ENCODE measurements around the gene CACNA2D3.
A peak's percentile ranks its signal among the peaks of the same experiment; 100 is the strongest.

The CACNA2D3 gene

DNA sequence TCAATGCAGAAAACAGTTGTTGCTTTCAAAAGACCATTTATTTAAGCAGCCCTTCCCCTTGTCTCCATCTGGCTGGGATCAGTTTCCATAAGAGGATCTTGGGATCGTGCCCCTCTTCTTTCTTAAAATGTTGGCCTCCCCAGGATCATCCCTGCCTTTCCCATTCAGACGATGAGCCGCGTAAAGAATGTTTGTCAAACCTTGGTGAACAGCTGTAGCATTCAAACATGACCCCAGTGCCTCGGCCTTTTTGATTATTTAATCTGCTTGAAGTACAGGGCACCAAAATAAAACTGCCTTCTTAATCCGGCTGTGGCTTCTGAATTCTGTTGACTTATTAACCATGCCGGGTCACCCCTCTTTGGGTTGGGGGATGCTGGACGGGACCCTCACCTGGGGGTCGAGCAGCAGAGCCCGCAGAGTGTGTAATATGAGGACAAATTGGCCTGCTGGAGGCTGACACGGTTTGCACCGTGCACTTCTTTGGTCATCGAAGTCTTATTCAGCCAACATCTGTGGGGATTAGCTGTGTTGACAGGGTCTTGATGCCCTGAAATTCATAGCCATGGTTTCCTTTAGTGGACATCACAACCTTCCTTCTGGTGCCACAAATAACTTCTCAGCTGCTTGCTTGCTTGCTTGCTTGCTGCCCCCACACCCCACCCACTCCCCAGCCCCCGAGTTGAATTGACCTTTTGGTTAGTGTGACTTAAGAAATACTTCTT lies 805.9 kb downstream of the CACNA2D3 start, which contains the start of gene LRTM1:
Gene LRTM1, minus strand, starts transcription at position 14 of the 725 bp plus-strand sequence. CDS start 148 bp downstream, outside the sequence.
- DNase-seq (ENCODE audit: low read depth), result no peak

DNA sequence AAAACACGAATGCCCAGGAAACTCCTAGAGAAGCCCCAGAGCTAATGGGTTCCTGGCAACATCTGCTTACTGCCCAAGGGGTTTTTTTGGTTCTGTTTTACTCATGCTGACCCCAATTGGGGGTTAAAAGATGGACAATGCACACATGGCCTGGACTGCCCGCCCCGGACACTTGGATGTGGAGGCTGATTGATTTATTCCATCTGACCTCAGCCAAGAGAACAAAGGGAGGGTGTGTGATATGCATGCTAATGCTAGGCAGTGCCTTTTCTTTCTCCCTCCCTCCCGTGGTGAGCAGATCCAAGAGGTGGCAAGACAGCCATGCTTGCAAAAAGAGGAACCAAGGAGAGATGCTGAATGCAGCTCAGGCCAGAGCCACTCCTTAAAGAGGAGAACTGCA lies 808.8 kb downstream of the CACNA2D3 start:
- no peak for DNase-seq (ENCODE audit: low read depth)

DNA sequence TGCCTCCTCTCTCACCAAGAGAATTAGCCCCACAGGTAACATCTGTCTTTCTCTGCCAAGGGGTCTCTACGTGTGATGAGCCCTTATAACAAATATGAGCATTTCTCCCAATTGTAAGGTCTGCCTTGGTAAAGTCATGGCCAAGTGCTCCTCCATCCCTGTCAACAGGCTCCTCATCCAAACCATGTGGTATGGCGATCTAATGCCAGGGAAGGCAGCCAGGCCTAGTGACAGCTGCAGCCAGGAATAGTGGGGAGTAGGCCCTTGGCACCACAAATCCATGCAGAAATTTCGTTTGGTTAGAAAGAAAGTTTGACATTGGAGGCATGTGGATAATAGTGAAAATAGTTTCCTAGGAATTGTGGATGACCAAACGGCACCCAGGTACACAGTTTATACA lies 810.3 kb downstream of the CACNA2D3 start:
- DNase-seq (ENCODE audit: low read depth), result no peak

GRCh38 chr3:54935869-54936268 lies 813.5 kb downstream of the CACNA2D3 start:
- no peak for DNase-seq (ENCODE audit: low read depth)

GRCh38 chr3:54936561-54936960 lies 814.2 kb downstream of the CACNA2D3 start:
- no peak for DNase-seq (ENCODE audit: low read depth)

DNA sequence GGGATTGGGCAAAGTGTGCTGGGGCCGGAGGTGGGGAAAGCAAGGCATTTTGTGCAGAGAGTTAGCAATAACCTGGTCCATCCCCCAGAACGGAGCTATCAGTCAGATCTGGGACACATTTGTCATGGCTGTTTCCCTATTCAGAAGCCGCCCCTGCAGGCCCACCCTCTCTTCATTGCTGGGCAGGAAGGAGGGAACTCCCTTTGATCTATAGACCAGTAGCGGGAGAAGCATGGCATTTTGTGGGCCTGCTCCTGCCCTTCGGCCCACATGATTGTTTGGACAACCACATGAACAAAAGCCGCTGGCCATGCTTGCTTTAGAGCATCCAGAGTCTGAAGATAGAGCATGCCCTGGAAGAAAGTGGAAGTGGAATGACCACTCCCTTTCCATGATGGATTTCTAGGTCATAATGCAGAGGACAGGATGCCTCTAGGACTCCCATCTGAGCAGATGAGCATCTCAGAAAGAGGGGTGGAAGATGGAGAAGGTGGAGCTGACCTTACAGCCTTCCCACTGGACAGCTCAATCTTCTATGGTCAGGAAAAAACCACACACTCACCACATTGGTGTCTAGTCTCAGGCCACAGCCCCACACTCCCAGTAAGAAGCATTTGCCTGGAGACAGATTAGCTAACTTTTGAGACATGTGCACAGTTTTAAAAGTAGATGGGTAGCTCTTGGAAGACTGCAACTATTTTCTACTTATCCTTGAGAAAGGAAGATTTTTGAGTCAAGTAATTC lies 817.4 kb downstream of the CACNA2D3 start:
- DNase-seq (ENCODE audit: low read depth), result no peak

GRCh38 chr3:54940971-54941370 lies 818.6 kb downstream of the CACNA2D3 start:
- DNase-seq (ENCODE audit: low read depth), result no peak

- DNase-seq (ENCODE audit: low read depth), result no peak
Measured at GRCh38 chr3:54941690-54942362, 819.5 kb downstream of the CACNA2D3 start.

GRCh38 chr3:54949491-54950044 lies 827.2 kb downstream of the CACNA2D3 start:
- no peak for DNase-seq (ENCODE audit: low read depth)

DNA sequence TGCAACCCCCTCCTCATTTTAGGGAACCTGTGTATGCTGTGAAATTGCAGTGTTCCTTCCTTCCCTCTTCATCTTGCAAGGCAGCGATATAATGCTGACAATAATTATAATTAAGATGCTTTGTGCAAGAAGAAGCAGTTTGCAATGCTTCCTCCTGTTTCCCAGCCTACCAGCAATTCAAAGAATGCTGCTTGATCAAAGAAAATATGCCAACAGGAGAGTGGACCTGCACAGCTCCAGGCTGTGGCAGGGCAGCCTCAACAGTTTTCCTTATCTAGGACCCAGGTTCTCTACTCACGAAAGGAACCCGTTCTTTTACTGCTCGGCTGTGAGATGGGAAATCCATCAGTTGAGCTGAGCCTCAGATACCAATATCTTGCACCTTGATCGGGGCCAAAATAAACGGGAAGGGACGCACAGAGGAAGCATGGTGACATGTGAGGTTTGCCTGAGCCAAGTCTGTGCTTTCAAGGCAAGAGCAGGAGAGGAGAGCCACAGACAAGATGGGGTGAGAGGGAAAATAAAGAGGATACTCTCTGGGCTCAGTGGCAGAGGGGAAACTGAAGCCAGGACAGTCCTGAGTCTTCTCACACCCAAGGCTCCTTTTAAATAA lies 828.1 kb downstream of the CACNA2D3 start:
- DNase-seq (ENCODE audit: low read depth), result no peak

DNA sequence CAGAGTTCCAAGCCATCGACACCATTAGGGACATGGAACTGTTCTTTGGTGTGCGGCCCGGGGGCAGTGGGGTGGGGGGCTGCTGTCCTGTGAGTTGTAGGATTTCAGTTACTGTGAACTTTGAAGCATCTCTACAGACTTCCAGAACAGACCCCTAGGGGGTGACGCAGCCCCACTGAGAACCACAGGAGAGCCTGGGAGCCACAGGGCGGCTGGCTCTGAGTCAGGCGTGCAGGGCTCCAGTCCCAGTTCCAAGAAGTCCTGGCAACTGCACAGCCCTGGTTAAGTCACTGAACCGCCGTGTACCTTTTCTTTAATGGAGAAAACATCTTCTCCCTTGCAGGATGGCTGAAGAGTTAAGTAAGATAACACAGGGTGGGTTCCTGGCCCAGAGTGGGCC lies 829.1 kb downstream of the CACNA2D3 start:
- no peak for DNase-seq (ENCODE audit: low read depth)

DNA sequence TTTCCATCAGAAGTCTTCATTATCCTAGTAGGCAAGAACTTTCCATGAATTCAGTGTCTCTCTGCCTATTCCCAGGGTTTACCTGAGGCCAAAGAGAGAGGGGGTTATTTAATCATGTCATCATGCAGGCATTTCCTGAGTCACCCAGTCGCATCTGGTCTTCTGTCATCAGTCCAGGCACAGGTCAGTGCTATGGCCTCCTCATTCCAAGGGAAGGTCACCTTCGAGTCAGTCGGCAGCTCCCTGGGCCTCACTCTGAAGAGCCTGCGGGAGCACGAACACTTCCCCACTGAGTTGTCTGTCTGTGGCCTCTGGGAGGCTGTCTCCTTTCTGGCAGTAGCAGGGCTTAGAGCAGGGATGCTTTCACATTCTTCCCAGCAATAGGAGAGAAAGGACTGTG lies 831.7 kb downstream of the CACNA2D3 start:
- peak; percentile 82 for DNase-seq (ENCODE audit: low read depth)

- DNase-seq (ENCODE audit: low read depth), result no peak
Measured at GRCh38 chr3:54954521-54954920, 832.2 kb downstream of the CACNA2D3 start.

GRCh38 chr3:54955496-54955895 lies 833.1 kb downstream of the CACNA2D3 start:
- DNase-seq (ENCODE audit: low read depth), result no peak

GRCh38 chr3:54955941-54956340 lies 833.6 kb downstream of the CACNA2D3 start:
- DNase-seq (ENCODE audit: low read depth), result no peak

GRCh38 chr3:54957711-54958110 lies 835.4 kb downstream of the CACNA2D3 start:
- DNase-seq (ENCODE audit: low read depth), result no peak

DNA sequence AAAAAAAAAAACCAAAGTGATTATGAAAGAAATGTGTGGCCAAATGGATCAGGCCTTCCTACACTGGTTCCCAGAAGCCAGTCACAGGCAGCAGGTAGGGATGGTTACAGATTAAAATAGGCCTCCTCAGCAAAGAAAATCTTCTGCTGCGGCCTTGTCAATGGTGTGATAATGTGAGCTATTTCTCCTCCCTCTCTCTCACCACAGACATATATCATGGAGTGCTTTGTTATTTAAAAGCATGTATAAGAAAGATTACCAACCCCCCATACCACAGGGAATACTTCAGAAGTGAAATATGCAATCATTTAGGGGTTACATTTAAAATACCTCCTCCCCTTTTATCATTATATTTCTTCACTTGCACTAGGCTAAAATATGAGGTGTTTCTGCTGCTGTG lies 837.7 kb downstream of the CACNA2D3 start:
- DNase-seq (ENCODE audit: low read depth), result no peak

DNA sequence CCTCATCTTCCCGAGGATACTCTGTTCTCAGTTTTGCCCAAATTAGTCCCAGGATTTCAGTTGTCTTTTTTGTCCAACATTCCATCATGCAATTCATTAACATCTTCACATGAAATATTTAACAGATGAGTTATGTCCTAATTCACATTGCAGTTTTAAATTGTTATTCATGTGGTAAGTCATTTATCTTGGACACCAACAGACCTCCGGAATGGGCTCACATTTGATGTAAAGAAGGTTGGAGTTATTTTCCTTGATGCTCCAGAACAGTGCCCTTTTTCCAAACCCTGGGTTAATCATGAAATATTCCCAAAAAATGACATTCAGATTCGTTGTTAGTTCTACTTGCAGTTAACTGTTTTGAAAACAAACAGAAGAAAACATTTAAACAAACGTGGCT lies 838.3 kb downstream of the CACNA2D3 start:
- no peak for DNase-seq (ENCODE audit: low read depth)

GRCh38 chr3:54962200-54962599 lies 839.8 kb downstream of the CACNA2D3 start:
- DNase-seq (ENCODE audit: low read depth), result no peak

GRCh38 chr3:54963641-54964040 lies 841.3 kb downstream of the CACNA2D3 start:
- DNase-seq (ENCODE audit: low read depth), result no peak

DNA sequence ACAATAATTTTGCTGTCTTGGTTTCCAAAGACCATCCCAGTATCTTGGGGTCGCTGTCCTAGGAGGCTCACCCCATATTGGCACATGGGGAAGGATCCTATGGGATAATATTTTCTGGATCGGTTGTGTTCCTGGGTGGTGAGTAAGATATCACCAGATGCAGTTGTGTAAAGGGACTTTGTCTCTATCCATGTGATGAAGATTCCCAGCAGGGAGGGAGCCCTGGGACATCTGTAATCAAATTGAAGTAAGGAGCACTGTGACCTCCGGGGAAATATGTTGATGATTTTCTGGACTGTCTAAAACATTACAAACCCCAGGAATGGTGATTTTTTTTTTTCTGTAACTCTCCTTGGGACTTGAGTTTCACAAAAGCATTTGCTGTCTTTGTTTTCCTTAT lies 841.7 kb downstream of the CACNA2D3 start:
- DNase-seq (ENCODE audit: low read depth), result no peak

DNA sequence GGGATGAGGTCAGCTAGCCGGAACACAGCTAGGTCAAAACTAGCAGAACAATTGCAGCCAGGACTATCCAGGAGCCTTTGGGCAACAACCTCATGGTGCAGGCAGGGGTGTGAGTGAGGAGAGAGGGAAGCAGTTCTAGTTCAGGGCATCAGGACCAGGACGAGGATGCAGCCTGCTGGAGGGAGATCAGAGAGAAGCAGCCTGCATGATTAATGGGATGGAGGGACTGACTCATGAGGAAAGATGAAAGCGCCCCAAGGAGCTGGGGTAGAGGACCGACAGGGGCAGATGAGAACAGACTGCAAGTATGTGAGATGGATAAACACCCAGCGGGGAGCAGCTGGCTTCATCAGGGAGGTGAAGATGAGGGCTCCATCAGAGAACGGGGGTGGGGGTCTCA lies 843.4 kb downstream of the CACNA2D3 start:
- DNase-seq (ENCODE audit: low read depth), result no peak
